Measurements from ENCODE around the gene WDR37. TPM values are rescaled to one million over a fixed set of nuclear protein-coding genes. Genes with fewer than 3 reads are reported as not detected.

The WDR37 gene
- total and polyA plus RNA-seq, 9 of the 15 experiments (the other 6 are each of a cell fraction or from before 2014, with no cell fraction given) = 2.3 to 11.6 (median 6.7) TPM

DNA sequence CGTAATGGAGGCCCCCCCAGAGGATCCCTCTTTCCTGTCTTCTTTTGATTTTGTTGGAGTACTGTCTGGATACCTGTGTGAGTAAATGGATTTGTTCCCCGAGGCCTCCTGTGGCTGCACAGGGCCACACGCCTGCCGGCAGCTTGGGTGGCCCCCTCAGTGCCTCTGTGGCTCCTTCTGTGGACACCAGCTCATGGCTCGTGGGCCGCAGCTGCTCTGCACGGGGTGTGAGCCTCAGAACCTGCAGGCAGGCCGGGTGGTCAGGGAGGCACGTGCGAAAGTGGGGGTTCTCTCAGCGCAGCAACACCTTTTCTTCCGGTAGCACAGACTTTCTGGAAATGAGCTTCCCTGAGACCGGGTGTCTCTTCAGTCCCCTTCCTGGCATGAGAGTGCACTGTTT is 70.3 kb downstream of the WDR37 start:
- Histone ChIP-seq H3K9me1 (ENCODE audit: control insufficient read depth, insufficient read depth, low read length) (no peaks in the 10 kb centered on the region), H3K27ac (ENCODE audit: extremely low read depth, low read depth, low read length) (no peak overlapping the region), H3K79me2 (ENCODE audit: control insufficient read depth, insufficient read depth, low read length) (no peaks in the 10 kb centered on the region), H3K9me3 (replicated peaks; ENCODE audit: control insufficient read depth, insufficient read depth, low read depth, low read length) (no peaks in the 10 kb centered on the region), H3K4me3 (no peak overlapping the region), H3K36me3 (ENCODE audit: control insufficient read depth, insufficient read depth, low read length) (peaks cover 62% of the 10 kb centered on the region; the same call in 2 of the 3 replicates), H3K4me2 (ENCODE audit: insufficient read depth, low read length) (no peak overlapping the region), H2AFZ (ENCODE audit: low read depth, low read length) (no peak overlapping the region), H3K9ac (ENCODE audit: insufficient read depth in 1 of 2, low read depth in 2 of 2, low read length in 2 of 2) (peak overlapping the region in 1 of 2 experiments; percentile 57; a peak in 1 of 4 replicates), H3K4me1 (replicated peaks in 1 of 2; ENCODE audit: control insufficient read depth in 2 of 2, insufficient read depth in 2 of 2, low read length in 2 of 2) (peaks cover 0 to 3% of the 10 kb centered on the region in 2 experiments; a peak in 2 of 5 replicates), H4K20me1 (replicated peaks; ENCODE audit: control insufficient read depth, insufficient read depth, low read length) (no peaks in the 10 kb centered on the region), H3K27me3 (ENCODE audit: control insufficient read depth in 2 of 2, insufficient read depth in 2 of 2, low read length in 2 of 2) (no peaks in the 10 kb centered on the region)
- no TSS peak for BruUV-seq (replicated peaks)
- ChIA-PET POLR2A (no interaction called here), CTCF (ENCODE audit: low intra/inter-chr PET ratio) (no interaction called here)
- ATAC-seq (no peak), DNase-seq (ENCODE audit: extremely low read depth in 1 of 4, low spot score in 3 of 4) (no peak), FAIRE-seq (no peak)
- in situ Hi-C loops (cut with MboI) (no loop called here), intact Hi-C loops (cut with micrococcal nuclease) (no loop called here)
- WGBS (ENCODE audit: insufficient coverage, low coverage, missing lambda C conversion rate) = 85% methylated on average over 11 of the region's 13 CpGs
- TF ChIP-seq, protein P1, sequence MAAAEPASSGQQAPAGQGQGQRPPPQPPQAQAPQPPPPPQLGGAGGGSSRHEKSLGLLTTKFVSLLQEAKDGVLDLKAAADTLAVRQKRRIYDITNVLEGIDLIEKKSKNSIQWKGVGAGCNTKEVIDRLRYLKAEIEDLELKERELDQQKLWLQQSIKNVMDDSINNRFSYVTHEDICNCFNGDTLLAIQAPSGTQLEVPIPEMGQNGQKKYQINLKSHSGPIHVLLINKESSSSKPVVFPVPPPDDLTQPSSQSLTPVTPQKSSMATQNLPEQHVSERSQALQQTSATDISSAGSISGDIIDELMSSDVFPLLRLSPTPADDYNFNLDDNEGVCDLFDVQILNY (CRISPR knock-in tag; IDR thresholded peaks at IDR 0.05) = no peak
- no peak for TF ChIP-seq ZNF561 (CRISPR knock-in tag; conservative IDR thresholded peaks at IDR 0.05)
- TF ChIP-seq, protein P2, sequence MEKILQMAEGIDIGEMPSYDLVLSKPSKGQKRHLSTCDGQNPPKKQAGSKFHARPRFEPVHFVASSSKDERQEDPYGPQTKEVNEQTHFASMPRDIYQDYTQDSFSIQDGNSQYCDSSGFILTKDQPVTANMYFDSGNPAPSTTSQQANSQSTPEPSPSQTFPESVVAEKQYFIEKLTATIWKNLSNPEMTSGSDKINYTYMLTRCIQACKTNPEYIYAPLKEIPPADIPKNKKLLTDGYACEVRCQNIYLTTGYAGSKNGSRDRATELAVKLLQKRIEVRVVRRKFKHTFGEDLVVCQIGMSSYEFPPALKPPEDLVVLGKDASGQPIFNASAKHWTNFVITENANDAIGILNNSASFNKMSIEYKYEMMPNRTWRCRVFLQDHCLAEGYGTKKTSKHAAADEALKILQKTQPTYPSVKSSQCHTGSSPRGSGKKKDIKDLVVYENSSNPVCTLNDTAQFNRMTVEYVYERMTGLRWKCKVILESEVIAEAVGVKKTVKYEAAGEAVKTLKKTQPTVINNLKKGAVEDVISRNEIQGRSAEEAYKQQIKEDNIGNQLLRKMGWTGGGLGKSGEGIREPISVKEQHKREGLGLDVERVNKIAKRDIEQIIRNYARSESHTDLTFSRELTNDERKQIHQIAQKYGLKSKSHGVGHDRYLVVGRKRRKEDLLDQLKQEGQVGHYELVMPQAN (IDR thresholded peaks at IDR 0.05; ENCODE audit: borderline replicate concordance) = no peak
- TF ChIP-seq ZEB2 (IDR thresholded peaks at IDR 0.05) = no peak
- TF ChIP-seq DMBX1 (CRISPR knock-in tag; IDR thresholded peaks at IDR 0.05; ENCODE audit: borderline replicate concordance) = no peak
- TF ChIP-seq CCNT2 (IDR thresholded peaks at IDR 0.05; ENCODE audit: borderline replicate concordance, extremely low read depth, insufficient read length, low read depth, low read length) = no peak
- TF ChIP-seq MEF2D (tag; conservative IDR thresholded peaks at IDR 0.05; ENCODE audit: low read depth) = no peak
- TF ChIP-seq ZBTB7A (IDR thresholded peaks at IDR 0.05; ENCODE audit: borderline replicate concordance, control insufficient read depth, low read depth, low read length) = no peak
- TF ChIP-seq ZNF551 (CRISPR knock-in tag; IDR thresholded peaks at IDR 0.05) = no peak
- TF ChIP-seq ZBTB11 (CRISPR knock-in tag; IDR thresholded peaks at IDR 0.05) = no peak
- no peak for TF ChIP-seq POLR2AphosphoS2 (IDR thresholded peaks at IDR 0.05; ENCODE audit: low read length)
- TF ChIP-seq ARHGAP35 (IDR thresholded peaks at IDR 0.05; ENCODE audit: partially characterized antibody) = no peak
- TF ChIP-seq PML (IDR thresholded peaks at IDR 0.05; ENCODE audit: low read length) = no peak
- TF ChIP-seq MEIS2 (IDR thresholded peaks at IDR 0.05; ENCODE audit: partially characterized antibody) = no peak
- TF ChIP-seq ZNF583 (CRISPR knock-in tag; IDR thresholded peaks at IDR 0.05) = no peak
- TF ChIP-seq PRPF4 (IDR thresholded peaks at IDR 0.05; ENCODE audit: insufficient read depth, low read depth, low read length, poor library complexity, severe bottlenecking) = no peak
- no peak for TF ChIP-seq HOXB6 (CRISPR knock-in tag; IDR thresholded peaks at IDR 0.05; ENCODE audit: borderline replicate concordance)

Data from K562 (cell line).